ENCODE data around the gene MTFMT. TPM values are rescaled to one million over a fixed set of nuclear protein-coding genes. Genes with fewer than 3 reads are reported as not detected.

Gene MTFMT
- total and polyA plus RNA-seq, 2 of the 13 experiments (the other 11 are each of a cell fraction or from before 2014, with no cell fraction given), result 9.9 to 23.2 TPM

- TF ChIP-seq MYNN (CRISPR knock-in tag; IDR thresholded peaks at IDR 0.05; ENCODE audit: low read depth) (no peak), ZNF883 (CRISPR knock-in tag; IDR thresholded peaks at IDR 0.05; ENCODE audit: not compliant biosample characterization) (peak; percentile 75), HDAC1 (CRISPR knock-in tag; IDR thresholded peaks at IDR 0.05) (peak; percentile 77), AKNA (CRISPR knock-in tag; IDR thresholded peaks at IDR 0.05; ENCODE audit: borderline replicate concordance) (no peak), MYPOP (CRISPR knock-in tag; IDR thresholded peaks at IDR 0.05) (peak; percentile 69; the same call in 1 of the 2 replicates), CEBPG (CRISPR knock-in tag; IDR thresholded peaks at IDR 0.05) (peak; percentile 90), ZNF318 (CRISPR knock-in tag; IDR thresholded peaks at IDR 0.05) (no peak), SIN3A (IDR thresholded peaks at IDR 0.05; ENCODE audit: borderline replicate concordance, low read depth, low read length) (peak; percentile 79; the same call in 1 of the 2 replicates), SOX13 (IDR thresholded peaks at IDR 0.05) (peak; percentile 84), SOX13 (CRISPR knock-in tag; conservative IDR thresholded peaks at IDR 0.05 in 1 of 2, IDR thresholded peaks at IDR 0.05 in 1 of 2) (peak in 1 of 2 experiments; percentile 99; a peak in 2 of 4 replicates), TRIM24 (CRISPR knock-in tag; IDR thresholded peaks at IDR 0.05) (0 out of 2 replicates have a peak, but pooled peaks have one; percentile 58), ATF4 (CRISPR knock-in tag; IDR thresholded peaks at IDR 0.05) (0 out of 4 replicates have a peak, but pooled peaks of 1 of the 2 experiments have one; percentile 48)
Observed at GRCh38 chr15:65044724-65045481, 15.5 kb upstream of the MTFMT start, which contains the start of gene SLC51B (continued).
